Measurements from ENCODE around the gene MYBPH.

The MYBPH gene

GRCh38 chr1:203182387-203182953, 6.8 kb upstream of the MYBPH start:
- no peak for DNase-seq (ENCODE audit: low read depth)
- no peak overlapping the region for H3K4me3 ChIP-seq (ENCODE audit: low read depth, low read length)
- TF ChIP-seq CTCF (IDR thresholded peaks at IDR 0.05; ENCODE audit: insufficient read depth, low read depth, low read length, missing control alignments), result no peak

- TF ChIP-seq CTCF (IDR thresholded peaks at IDR 0.05; ENCODE audit: insufficient read depth, low read depth, low read length, missing control alignments), result no peak
- no peak overlapping the region for H3K4me3 ChIP-seq (ENCODE audit: low read depth, low read length)
- no peak for DNase-seq (ENCODE audit: low read depth)
These were observed 6.2 kb upstream of the MYBPH start for GRCh38 chr1:203181586-203182386.

GRCh38 chr1:203180611-203181330, 5.1 kb upstream of the MYBPH start:
- no peak for DNase-seq (ENCODE audit: low read depth)
- no peak overlapping the region for H3K4me3 ChIP-seq (ENCODE audit: low read depth, low read length)
- TF ChIP-seq CTCF (IDR thresholded peaks at IDR 0.05; ENCODE audit: insufficient read depth, low read depth, low read length, missing control alignments), result no peak

- no peak for DNase-seq (ENCODE audit: low read depth)
- TF ChIP-seq CTCF (IDR thresholded peaks at IDR 0.05; ENCODE audit: insufficient read depth, low read depth, low read length, missing control alignments), result no peak
- H3K4me3 ChIP-seq (ENCODE audit: low read depth, low read length), result no peak overlapping the region
These were observed 4.0 kb upstream of the MYBPH start for GRCh38 chr1:203179667-203180005.

GRCh38 chr1:203178821-203179666, 3.4 kb upstream of the MYBPH start:
- no peak for DNase-seq (ENCODE audit: low read depth)
- H3K4me3 ChIP-seq (ENCODE audit: low read depth, low read length), result no peak overlapping the region
- no peak for TF ChIP-seq CTCF (IDR thresholded peaks at IDR 0.05; ENCODE audit: insufficient read depth, low read depth, low read length, missing control alignments)

- H3K4me3 ChIP-seq (ENCODE audit: low read depth, low read length), result no peak overlapping the region
- TF ChIP-seq CTCF (IDR thresholded peaks at IDR 0.05; ENCODE audit: insufficient read depth, low read depth, low read length, missing control alignments), result no peak
- peak; percentile 16 for DNase-seq (ENCODE audit: low read depth)
These were observed 2.5 kb upstream of the MYBPH start for GRCh38 chr1:203178083-203178482.
